GM23338 (cell line): ENCODE data around the gene LRMDA. TPM values are rescaled to one million over a fixed set of nuclear protein-coding genes. Genes with fewer than 3 reads are reported as not detected.

Experiments
- ATAC-seq: fragments of 200-7000 bp; cut with Tn5 transposase; 3 replicates; pipeline ENCODE4 v1.9.1; 2020
- DNase-seq: peaks from one replicate; pipeline ENCODE4 v3.0.0-alpha.2; 2015; ENCODE audit warnings: low spot score
- H2AFZ ChIP-seq: fragments of 200-600 bp; sonication (generic); 2 replicates; pipeline ENCODE4 v1.8.0; 2016; ENCODE audit warnings: antibody characterized with exemption, mild to moderate bottlenecking, moderate library complexity
- H3F3A ChIP-seq: fragments of 200-600 bp; sonication (generic); replicated peaks from 2 replicates; pipeline ENCODE4 v1.8.0; 2017; ENCODE audit warnings: antibody characterized with exemption, mixed run types, low read depth
- H3K27ac ChIP-seq: fragments of 200-600 bp; sonication (generic); 2 replicates; pipeline ENCODE4 v1.6.1; 2016; ENCODE audit warnings: low read depth
- H3K27me3 ChIP-seq: fragments of 200-600 bp; sonication (generic); 2 replicates; pipeline ENCODE4 v1.8.0; 2016; ENCODE audit warnings: mild to moderate bottlenecking, mixed run types, moderate library complexity; ENCODE audit not compliant: insufficient read depth
- H3K36me3 ChIP-seq: fragments of 200-600 bp; sonication (generic); 2 replicates; pipeline ENCODE4 v1.8.0; 2016; ENCODE audit warnings: mild to moderate bottlenecking; ENCODE audit not compliant: insufficient read depth
- H3K4me1 ChIP-seq: fragments of 200-600 bp; sonication (generic); 2 replicates; pipeline ENCODE4 v1.8.0; 2016; ENCODE audit warnings: mild to moderate bottlenecking, moderate library complexity; ENCODE audit not compliant: insufficient read depth
- H3K4me2 ChIP-seq: fragments of 200-600 bp; sonication (generic); 2 replicates; pipeline ENCODE4 v1.7.1; 2017; ENCODE audit warnings: mixed run types
- H3K4me3 ChIP-seq: fragments of 200-600 bp; sonication (generic); 2 replicates; pipeline ENCODE4 v1.6.1; 2016; ENCODE audit warnings: mixed run types
- H3K79me2 ChIP-seq: fragments of 200-600 bp; sonication (generic); replicated peaks from 2 replicates; pipeline ENCODE4 v1.8.0; 2017; ENCODE audit warnings: mild to moderate bottlenecking; ENCODE audit not compliant: insufficient read depth
- H3K9me2 ChIP-seq: fragments of 200-600 bp; sonication (generic); 2 replicates; pipeline ENCODE4 v1.8.0; 2017; ENCODE audit not compliant: insufficient read depth
- H4K20me1 ChIP-seq: fragments of 200-600 bp; sonication (generic); replicated peaks from 2 replicates; pipeline ENCODE4 v1.8.0; 2017; ENCODE audit warnings: mild to moderate bottlenecking; ENCODE audit not compliant: insufficient read depth
- H3K27ac Mint-ChIP-seq: 2 replicates; pipeline ENCODE4 v1.8.0; 2020; ENCODE audit warnings: inconsistent platforms, mild to moderate bottlenecking, moderate library complexity, mixed read lengths
- H3K27me3 Mint-ChIP-seq: 3 replicates; pipeline ENCODE4 v1.8.0; 2022; ENCODE audit warnings: low read depth, mild to moderate bottlenecking, moderate library complexity, mixed read lengths, inconsistent platforms; ENCODE audit not compliant: insufficient read depth, poor library complexity
- H3K36me3 Mint-ChIP-seq: 3 replicates; pipeline ENCODE4 v1.8.0; 2021; ENCODE audit warnings: low read depth, mild to moderate bottlenecking, inconsistent platforms, moderate library complexity, mixed read lengths
- H3K4me1 Mint-ChIP-seq: 3 replicates; pipeline ENCODE4 v1.8.0; 2020; ENCODE audit warnings: mild to moderate bottlenecking, inconsistent platforms, mixed read lengths
- H3K4me3 Mint-ChIP-seq: 3 replicates; pipeline ENCODE4 v1.8.0; 2021; ENCODE audit warnings: moderate library complexity, mild to moderate bottlenecking, inconsistent platforms, mixed read lengths
- H3K9me3 Mint-ChIP-seq: 3 replicates; pipeline ENCODE4 v1.8.0; 2020; ENCODE audit warnings: moderate library complexity, mild to moderate bottlenecking, inconsistent platforms, mixed read lengths
- CREB1 ChIP-seq: fragments of 250-450 bp; sonication (Bioruptor Pico); IDR thresholded peaks from 2 replicates; pipeline ENCODE4 v1.5.0; 2020; ENCODE audit warnings: low read depth, mild to moderate bottlenecking, moderate library complexity
- EZH2 ChIP-seq: fragments of 200-600 bp; sonication (generic); IDR thresholded peaks from one replicate; pipeline ENCODE4 v1.8.0; 2017; ENCODE audit warnings: antibody characterized with exemption, mild to moderate bottlenecking, low read depth; ENCODE audit not compliant: unreplicated experiment
- EZH2phosphoT487 ChIP-seq: fragments of 200-600 bp; sonication (generic); IDR thresholded peaks from one replicate; pipeline ENCODE4 v1.8.1; 2018; ENCODE audit warnings: antibody characterized with exemption; ENCODE audit not compliant: unreplicated experiment
- JUNB ChIP-seq: IDR thresholded peaks from one replicate; pipeline ENCODE4 v1.6.1; 2016; ENCODE audit warnings: antibody characterized with exemption; ENCODE audit not compliant: unreplicated experiment
- NANOG ChIP-seq: IDR thresholded peaks from 2 replicates; pipeline ENCODE4 v1.6.1; 2016; ENCODE audit warnings: antibody characterized with exemption, borderline replicate concordance
- POLR2AphosphoS5 ChIP-seq: IDR thresholded peaks from 2 replicates; pipeline ENCODE4 v1.6.1; 2016; ENCODE audit warnings: antibody characterized with exemption, low read depth
- STAT1 ChIP-seq: IDR thresholded peaks from one replicate; pipeline ENCODE4 v1.6.1; 2016; ENCODE audit warnings: antibody characterized with exemption; ENCODE audit not compliant: unreplicated experiment
- ZNF114 ChIP-seq: fragments of 250-450 bp; sonication (Bioruptor Pico); IDR thresholded peaks from 2 replicates; pipeline ENCODE4 v1.5.0; 2020; ENCODE audit warnings: mild to moderate bottlenecking, moderate library complexity
- polyA plus RNA-seq: library from polyadenylated mRNA; unstranded; fragments of >200 nt; fragmentation: Nextera tagmentation; extraction: Ambion mirVana; gene quantifications from 2 replicates; pipeline ENCODE4 v1.2.1, GENCODE V29; 2016
- total RNA-seq: library from RNA; depleted of rRNA; stranded (reverse); fragments of >200 nt; shearing (Covaris generic); gene quantifications from 2 replicates; pipeline ENCODE4 v1.2.3, GENCODE V29; 2014
- TF ChIP-seq, protein P1 (sequence below), 2 experiments: fragments of 200-600 bp in 1 of 2; sonication (generic) in 1 of 2; conservative IDR thresholded peaks; 2 replicates each; pipeline versions ENCODE4 v1.5.1 to v1.6.1; 2016 to 2017; ENCODE audit warnings: antibody characterized with exemption in 2 of 2, low read depth in 2 of 2, mild to moderate bottlenecking in 2 of 2, moderate library complexity in 1 of 2
- TF ChIP-seq, protein P2 (sequence below): fragments of 250-450 bp; sonication (Bioruptor Pico); IDR thresholded peaks from 2 replicates; pipeline ENCODE4 v1.5.0; 2020; ENCODE audit warnings: mild to moderate bottlenecking, moderate library complexity
- TF ChIP-seq, protein P3 (sequence below): IDR thresholded peaks from 2 replicates; pipeline ENCODE4 v1.6.1; 2016; ENCODE audit warnings: antibody characterized with exemption

LRMDA gene
- total and polyA plus RNA-seq, 2 experiments from 2014 or later: 0.90 to 1.8 TPM

DNA sequence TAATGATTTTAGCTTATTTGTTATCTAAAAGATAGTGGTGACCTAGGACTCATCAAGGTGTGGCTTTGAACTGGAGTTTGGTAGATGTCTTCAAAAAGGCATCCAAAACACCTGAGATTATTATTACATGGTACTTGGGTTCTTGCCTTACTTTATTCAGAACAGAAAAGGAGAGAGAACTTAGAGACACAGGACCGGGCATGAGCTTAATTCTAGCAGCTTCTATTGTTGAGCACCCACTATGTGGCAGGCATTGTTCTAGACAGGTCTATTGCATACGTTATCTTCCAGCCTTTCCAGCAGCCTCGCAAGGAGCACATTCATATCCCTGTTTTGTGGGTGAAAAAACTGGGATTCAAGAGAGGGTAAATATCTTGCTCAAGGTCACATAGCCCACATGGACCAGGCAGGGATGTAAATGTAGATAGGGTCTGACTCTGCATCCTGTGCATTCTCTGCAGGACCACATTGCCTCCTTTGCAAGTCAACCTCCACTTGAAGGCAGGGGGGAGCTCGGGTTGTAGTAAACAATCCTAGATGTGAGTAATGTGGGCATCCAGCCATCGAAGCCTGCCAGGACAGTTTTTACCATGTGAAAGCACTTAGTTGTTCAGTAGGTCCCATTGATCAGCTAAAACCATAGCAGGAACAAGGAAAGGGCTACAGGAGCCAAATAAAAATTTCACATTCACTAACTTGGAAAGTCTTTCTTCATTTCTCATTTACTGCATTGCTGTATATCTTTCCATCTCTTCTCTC lies 551.4 kb downstream of the LRMDA start:
- Histone ChIP-seq H4K20me1 (no peaks in the 10 kb centered on the region), H3K4me1 (no peaks in the 10 kb centered on the region), H3K36me3 (no peaks in the 10 kb centered on the region), H3K4me3 (no peak overlapping the region), H3K4me2 (no peak overlapping the region), H3F3A (no peaks in the 10 kb centered on the region), H3K27me3 (no peaks in the 10 kb centered on the region), H2AFZ (no peak overlapping the region), H3K27ac (no peak overlapping the region), H3K9me2 (peaks cover 15% of the 10 kb centered on the region; the same call in 1 of the 2 replicates), H3K79me2 (no peaks in the 10 kb centered on the region)
- DNase-seq: no peak
- Mint-ChIP-seq H3K4me3 (no peak overlapping the region), H3K4me1 (peaks cover 12% of the 10 kb centered on the region), H3K27ac (no peak overlapping the region), H3K9me3 (no peaks in the 10 kb centered on the region), H3K27me3 (peaks cover 3% of the 10 kb centered on the region), H3K36me3 (no peaks in the 10 kb centered on the region)
- no peak for ATAC-seq
- TF ChIP-seq EZH2phosphoT487 (no peak), STAT1 (no peak)

DNA sequence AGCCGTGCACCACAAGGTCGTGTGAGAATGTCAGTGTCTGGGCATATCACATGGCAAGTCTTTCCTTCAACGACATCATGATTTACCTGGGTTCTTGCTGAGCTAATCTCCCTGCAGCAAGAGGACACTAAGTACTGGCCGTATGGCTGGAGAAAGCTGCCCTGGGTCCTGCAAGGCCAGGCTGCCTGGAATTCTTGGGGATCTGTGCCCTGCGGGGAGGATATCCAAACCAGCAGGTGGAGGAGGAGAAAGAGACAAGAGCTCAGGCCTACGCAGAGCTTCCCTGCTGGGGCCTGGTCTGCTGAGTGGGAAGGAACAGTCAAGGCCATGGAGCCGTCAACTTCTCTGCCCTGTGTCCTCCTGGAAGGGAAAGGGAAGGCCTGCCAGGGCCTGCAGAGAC lies 552.6 kb downstream of the LRMDA start:
- H3K4me1 Mint-ChIP-seq: peaks cover 16% of the 10 kb centered on the region
- no peak for ATAC-seq
- H3K9me3 Mint-ChIP-seq: no peaks in the 10 kb centered on the region
- no peak overlapping the region for H3K4me3 Mint-ChIP-seq
- H3K27me3 Mint-ChIP-seq: peaks cover 5% of the 10 kb centered on the region
- no peaks in the 10 kb centered on the region for H3K4me1 ChIP-seq
- no peak overlapping the region for H3K4me3 ChIP-seq
- H2AFZ ChIP-seq: no peak overlapping the region
- H4K20me1 ChIP-seq: no peaks in the 10 kb centered on the region
- DNase-seq: no peak
- no peaks in the 10 kb centered on the region for H3F3A ChIP-seq
- H3K36me3 Mint-ChIP-seq: no peaks in the 10 kb centered on the region; the same call in 2 of the 3 replicates
- H3K79me2 ChIP-seq: no peaks in the 10 kb centered on the region
- peaks cover 15% of the 10 kb centered on the region; the same call in 1 of the 2 replicates for H3K9me2 ChIP-seq
- H3K4me2 ChIP-seq: no peak overlapping the region
- H3K27ac ChIP-seq: no peak overlapping the region
- H3K27ac Mint-ChIP-seq: no peak overlapping the region
- no peaks in the 10 kb centered on the region for H3K36me3 ChIP-seq
- no peaks in the 10 kb centered on the region for H3K27me3 ChIP-seq
- TF ChIP-seq JUNB: no peak
- TF ChIP-seq EZH2: no peak
- no peak for TF ChIP-seq NANOG
- no peak for TF ChIP-seq CREB1
- TF ChIP-seq, protein P1, sequence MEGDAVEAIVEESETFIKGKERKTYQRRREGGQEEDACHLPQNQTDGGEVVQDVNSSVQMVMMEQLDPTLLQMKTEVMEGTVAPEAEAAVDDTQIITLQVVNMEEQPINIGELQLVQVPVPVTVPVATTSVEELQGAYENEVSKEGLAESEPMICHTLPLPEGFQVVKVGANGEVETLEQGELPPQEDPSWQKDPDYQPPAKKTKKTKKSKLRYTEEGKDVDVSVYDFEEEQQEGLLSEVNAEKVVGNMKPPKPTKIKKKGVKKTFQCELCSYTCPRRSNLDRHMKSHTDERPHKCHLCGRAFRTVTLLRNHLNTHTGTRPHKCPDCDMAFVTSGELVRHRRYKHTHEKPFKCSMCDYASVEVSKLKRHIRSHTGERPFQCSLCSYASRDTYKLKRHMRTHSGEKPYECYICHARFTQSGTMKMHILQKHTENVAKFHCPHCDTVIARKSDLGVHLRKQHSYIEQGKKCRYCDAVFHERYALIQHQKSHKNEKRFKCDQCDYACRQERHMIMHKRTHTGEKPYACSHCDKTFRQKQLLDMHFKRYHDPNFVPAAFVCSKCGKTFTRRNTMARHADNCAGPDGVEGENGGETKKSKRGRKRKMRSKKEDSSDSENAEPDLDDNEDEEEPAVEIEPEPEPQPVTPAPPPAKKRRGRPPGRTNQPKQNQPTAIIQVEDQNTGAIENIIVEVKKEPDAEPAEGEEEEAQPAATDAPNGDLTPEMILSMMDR (conservative IDR thresholded peaks at IDR 0.05; ENCODE audit: low read depth in 2 of 2): no peak
- TF ChIP-seq ZNF114 (CRISPR knock-in tag): no peak
- TF ChIP-seq POLR2AphosphoS5: no peak
- TF ChIP-seq, protein P2, sequence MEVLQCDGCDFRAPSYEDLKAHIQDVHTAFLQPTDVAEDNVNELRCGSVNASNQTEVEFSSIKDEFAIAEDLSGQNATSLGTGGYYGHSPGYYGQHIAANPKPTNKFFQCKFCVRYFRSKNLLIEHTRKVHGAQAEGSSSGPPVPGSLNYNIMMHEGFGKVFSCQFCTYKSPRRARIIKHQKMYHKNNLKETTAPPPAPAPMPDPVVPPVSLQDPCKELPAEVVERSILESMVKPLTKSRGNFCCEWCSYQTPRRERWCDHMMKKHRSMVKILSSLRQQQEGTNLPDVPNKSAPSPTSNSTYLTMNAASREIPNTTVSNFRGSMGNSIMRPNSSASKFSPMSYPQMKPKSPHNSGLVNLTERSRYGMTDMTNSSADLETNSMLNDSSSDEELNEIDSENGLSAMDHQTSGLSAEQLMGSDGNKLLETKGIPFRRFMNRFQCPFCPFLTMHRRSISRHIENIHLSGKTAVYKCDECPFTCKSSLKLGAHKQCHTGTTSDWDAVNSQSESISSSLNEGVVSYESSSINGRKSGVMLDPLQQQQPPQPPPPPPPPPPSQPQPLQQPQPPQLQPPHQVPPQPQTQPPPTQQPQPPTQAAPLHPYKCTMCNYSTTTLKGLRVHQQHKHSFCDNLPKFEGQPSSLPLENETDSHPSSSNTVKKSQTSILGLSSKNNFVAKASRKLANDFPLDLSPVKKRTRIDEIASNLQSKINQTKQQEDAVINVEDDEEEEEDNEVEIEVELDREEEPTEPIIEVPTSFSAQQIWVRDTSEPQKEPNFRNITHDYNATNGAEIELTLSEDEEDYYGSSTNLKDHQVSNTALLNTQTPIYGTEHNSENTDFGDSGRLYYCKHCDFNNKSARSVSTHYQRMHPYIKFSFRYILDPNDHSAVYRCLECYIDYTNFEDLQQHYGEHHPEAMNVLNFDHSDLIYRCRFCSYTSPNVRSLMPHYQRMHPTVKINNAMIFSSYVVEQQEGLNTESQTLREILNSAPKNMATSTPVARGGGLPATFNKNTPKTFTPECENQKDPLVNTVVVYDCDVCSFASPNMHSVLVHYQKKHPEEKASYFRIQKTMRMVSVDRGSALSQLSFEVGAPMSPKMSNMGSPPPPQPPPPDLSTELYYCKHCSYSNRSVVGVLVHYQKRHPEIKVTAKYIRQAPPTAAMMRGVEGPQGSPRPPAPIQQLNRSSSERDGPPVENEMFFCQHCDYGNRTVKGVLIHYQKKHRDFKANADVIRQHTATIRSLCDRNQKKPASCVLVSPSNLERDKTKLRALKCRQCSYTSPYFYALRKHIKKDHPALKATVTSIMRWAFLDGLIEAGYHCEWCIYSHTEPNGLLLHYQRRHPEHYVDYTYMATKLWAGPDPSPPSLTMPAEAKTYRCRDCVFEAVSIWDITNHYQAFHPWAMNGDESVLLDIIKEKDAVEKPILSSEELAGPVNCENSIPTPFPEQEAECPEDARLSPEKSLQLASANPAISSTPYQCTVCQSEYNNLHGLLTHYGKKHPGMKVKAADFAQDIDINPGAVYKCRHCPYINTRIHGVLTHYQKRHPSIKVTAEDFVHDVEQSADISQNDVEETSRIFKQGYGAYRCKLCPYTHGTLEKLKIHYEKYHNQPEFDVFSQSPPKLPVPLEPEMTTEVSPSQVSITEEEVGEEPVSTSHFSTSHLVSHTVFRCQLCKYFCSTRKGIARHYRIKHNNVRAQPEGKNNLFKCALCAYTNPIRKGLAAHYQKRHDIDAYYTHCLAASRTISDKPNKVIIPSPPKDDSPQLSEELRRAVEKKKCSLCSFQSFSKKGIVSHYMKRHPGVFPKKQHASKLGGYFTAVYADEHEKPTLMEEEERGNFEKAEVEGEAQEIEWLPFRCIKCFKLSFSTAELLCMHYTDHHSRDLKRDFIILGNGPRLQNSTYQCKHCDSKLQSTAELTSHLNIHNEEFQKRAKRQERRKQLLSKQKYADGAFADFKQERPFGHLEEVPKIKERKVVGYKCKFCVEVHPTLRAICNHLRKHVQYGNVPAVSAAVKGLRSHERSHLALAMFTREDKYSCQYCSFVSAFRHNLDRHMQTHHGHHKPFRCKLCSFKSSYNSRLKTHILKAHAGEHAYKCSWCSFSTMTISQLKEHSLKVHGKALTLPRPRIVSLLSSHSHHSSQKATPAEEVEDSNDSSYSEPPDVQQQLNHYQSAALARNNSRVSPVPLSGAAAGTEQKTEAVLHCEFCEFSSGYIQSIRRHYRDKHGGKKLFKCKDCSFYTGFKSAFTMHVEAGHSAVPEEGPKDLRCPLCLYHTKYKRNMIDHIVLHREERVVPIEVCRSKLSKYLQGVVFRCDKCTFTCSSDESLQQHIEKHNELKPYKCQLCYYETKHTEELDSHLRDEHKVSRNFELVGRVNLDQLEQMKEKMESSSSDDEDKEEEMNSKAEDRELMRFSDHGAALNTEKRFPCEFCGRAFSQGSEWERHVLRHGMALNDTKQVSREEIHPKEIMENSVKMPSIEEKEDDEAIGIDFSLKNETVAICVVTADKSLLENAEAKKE (CRISPR knock-in tag): no peak
- TF ChIP-seq, protein P3, sequence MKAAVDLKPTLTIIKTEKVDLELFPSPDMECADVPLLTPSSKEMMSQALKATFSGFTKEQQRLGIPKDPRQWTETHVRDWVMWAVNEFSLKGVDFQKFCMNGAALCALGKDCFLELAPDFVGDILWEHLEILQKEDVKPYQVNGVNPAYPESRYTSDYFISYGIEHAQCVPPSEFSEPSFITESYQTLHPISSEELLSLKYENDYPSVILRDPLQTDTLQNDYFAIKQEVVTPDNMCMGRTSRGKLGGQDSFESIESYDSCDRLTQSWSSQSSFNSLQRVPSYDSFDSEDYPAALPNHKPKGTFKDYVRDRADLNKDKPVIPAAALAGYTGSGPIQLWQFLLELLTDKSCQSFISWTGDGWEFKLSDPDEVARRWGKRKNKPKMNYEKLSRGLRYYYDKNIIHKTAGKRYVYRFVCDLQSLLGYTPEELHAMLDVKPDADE: no peak
- TF ChIP-seq EZH2phosphoT487: no peak
